Measurements from ENCODE around the gene KCTD2. TPM values are rescaled to one million over a fixed set of nuclear protein-coding genes. Genes with fewer than 3 reads are reported as not detected.

Gene KCTD2
- polyA plus RNA-seq, 2 of the 4 experiments (the other 2 are of a cell fraction) = 18.8 to 31.3 TPM

- TF ChIP-seq CTCF (IDR thresholded peaks at IDR 0.05) (peak; percentile 58), KDM1A (IDR thresholded peaks at IDR 0.05; ENCODE audit: low read depth) (no peak)
Observed at GRCh38 chr17:75105126-75106080, 58.4 kb downstream of the KCTD2 start (continued).

GRCh38 chr17:75108193-75108592, 61.2 kb downstream of the KCTD2 start:
- WGBS (ENCODE audit: missing lambda C conversion rate) = 86% methylated on average over 2 of the region's 2 CpGs
- TF ChIP-seq HEYL (CRISPR knock-in tag; IDR thresholded peaks at IDR 0.05) (no peak), HOXB13 (CRISPR knock-in tag; IDR thresholded peaks at IDR 0.05; ENCODE audit: low read depth) (no peak), HDAC2 (IDR thresholded peaks at IDR 0.05) (no peak), MAZ (IDR thresholded peaks at IDR 0.05; ENCODE audit: borderline replicate concordance, low read depth, low read length) (no peak), PHF8 (IDR thresholded peaks at IDR 0.05; ENCODE audit: borderline replicate concordance, low read depth) (no peak), FOSB (CRISPR knock-in tag; IDR thresholded peaks at IDR 0.05) (no peak), CHD4 (IDR thresholded peaks at IDR 0.05; ENCODE audit: borderline replicate concordance) (no peak), FOXS1 (CRISPR knock-in tag; IDR thresholded peaks at IDR 0.05) (no peak), RCOR1 (IDR thresholded peaks at IDR 0.05; ENCODE audit: low read depth, low read length) (no peak), TFCP2L1 (CRISPR knock-in tag; IDR thresholded peaks at IDR 0.05) (no peak), ATOH8 (CRISPR knock-in tag; IDR thresholded peaks at IDR 0.05; ENCODE audit: low read depth) (no peak), EP300 (IDR thresholded peaks at IDR 0.05) (no peak), JUN (IDR thresholded peaks at IDR 0.05) (no peak; a peak in 1 of 5 replicates), ZFP36 (IDR thresholded peaks at IDR 0.05; ENCODE audit: borderline replicate concordance, partially characterized antibody) (no peak), NPAS2 (CRISPR knock-in tag; IDR thresholded peaks at IDR 0.05; ENCODE audit: borderline replicate concordance) (no peak), CBX8 (IDR thresholded peaks at IDR 0.05) (no peak), EHMT2 (IDR thresholded peaks at IDR 0.05; ENCODE audit: low read depth) (no peak)
- Histone ChIP-seq H3K27ac (0 out of 6 replicates have a peak overlapping the region, but pooled peaks of 1 of the 2 experiments have one; percentile 6), H3K4me3 (no peak overlapping the region), H3K9me3 (no peaks in the 10 kb centered on the region), H3K4me1 (peaks cover 21% of the 10 kb centered on the region), H3K4me2 (no peak overlapping the region)
- FAIRE-seq (no peak), ATAC-seq (no peak), DNase-seq (ENCODE audit: low read depth in 1 of 2, low spot score in 1 of 2) (no peak)
- CTCF ChIA-PET = interaction anchor here (1.4 to 81.8 kb wide), 6 partner anchors 13 to 147 kb away, joined by 4 to 3429 read pairs (median 19); partner anchors contain the start of genes ARMC7, ATP5PD, KCTD2 and NT5C
- POLR2A ChIA-PET = interaction anchor here (5.4 kb wide), 1 partner anchor 20 kb away, joined by 35 read pairs; the partner anchor contains the start of gene SLC16A5

- FAIRE-seq = no peak
- peak; percentile 30 for TF ChIP-seq POLR2A (IDR thresholded peaks at IDR 0.05; ENCODE audit: low read length)
- TF ChIP-seq HDAC2 (IDR thresholded peaks at IDR 0.05) = no peak
- TF ChIP-seq REST (IDR thresholded peaks at IDR 0.05) = no peak
- TF ChIP-seq NR3C1 (IDR thresholded peaks at IDR 0.05) = no peak
- TF ChIP-seq CHD4 (IDR thresholded peaks at IDR 0.05; ENCODE audit: borderline replicate concordance) = no peak
- no peak for TF ChIP-seq TFCP2L1 (CRISPR knock-in tag; IDR thresholded peaks at IDR 0.05)
- TF ChIP-seq RARB (CRISPR knock-in tag; IDR thresholded peaks at IDR 0.05) = no peak
- H3K27ac ChIP-seq = peak overlapping the region; percentile 91 to 94
Observed at GRCh38 chr17:75109046-75109406, 62.0 kb downstream of the KCTD2 start.

More at GRCh38 chr17:75109046-75109406, 62.0 kb downstream of the KCTD2 start:
- H3K9me3 ChIP-seq = no peaks in the 10 kb centered on the region
- DNase-seq (ENCODE audit: low read depth in 1 of 2, low spot score in 1 of 2) (no peak), ATAC-seq (no peak)
- H3K4me3 ChIP-seq = peak overlapping the region; percentile 77
- ChIA-PET POLR2A (interaction anchor here (0.6 to 3.1 kb wide), 12 partner anchors 13 to 138 kb away, joined by 3 to 20 read pairs (median 4); partner anchors contain the start of genes ATP5PD, KCTD2, NT5C and NUP85), CTCF (interaction anchor here (1.0 to 81.8 kb wide), 5 partner anchors 12 to 211 kb away, joined by 3 to 3429 read pairs (median 543); partner anchors contain the start of genes ARMC7, ATP5PD, KCTD2 and NT5C)
- H3K4me1 ChIP-seq = peaks cover 21% of the 10 kb centered on the region
- 86% methylated on average over 18 of the region's 22 CpGs for WGBS (ENCODE audit: missing lambda C conversion rate)
- H3K4me2 ChIP-seq = peak overlapping the region; percentile 91
